ENCODE data around the gene SKOR1. TPM values are rescaled to one million over a fixed set of nuclear protein-coding genes. Genes with fewer than 3 reads are reported as not detected.

SKOR1 gene
- total RNA-seq, 1 donor from 2014 or later = not detected

- H3K36me3 ChIP-seq = no peaks in the 10 kb centered on the region
- peaks cover 3 to 7% of the 10 kb centered on the region in 2 donors for H3K4me1 ChIP-seq
- H3K4me3 ChIP-seq = peak overlapping the region; percentile 55 to 60
- no peak for TF ChIP-seq CTCF (IDR thresholded peaks at IDR 0.05)
- H3K27me3 ChIP-seq = no peaks in the 10 kb centered on the region
- intact Hi-C loops (cut with DNase I) = loop anchor here (1.0 to 10.0 kb wide), 7 partner anchors 22 to 348 kb away; partner anchors contain the start of genes PIAS1 and RNU6-1
- no peaks in the 10 kb centered on the region for H3K9me3 ChIP-seq
- no peak for DNase-seq (ENCODE audit: low spot score in 2 of 2)
- peak overlapping the region; percentile 55 to 57 for H3K27ac ChIP-seq
These were observed 37.6 kb downstream of the SKOR1 start for GRCh38 chr15:67862750-67863441.

- no peaks in the 10 kb centered on the region for H3K36me3 ChIP-seq
- peaks cover 3 to 7% of the 10 kb centered on the region in 2 donors for H3K4me1 ChIP-seq
- H3K27ac ChIP-seq = peak overlapping the region; percentile 55 to 57
- TF ChIP-seq CTCF (IDR thresholded peaks at IDR 0.05) = peak; percentile 91 to 97 (median 96)
- intact Hi-C loops (cut with DNase I) = loop anchor here (1.0 to 10.0 kb wide), 7 partner anchors 21 to 348 kb away; partner anchors contain the start of genes PIAS1 and RNU6-1
- H3K27me3 ChIP-seq = no peaks in the 10 kb centered on the region
- peak in 1 of 2 donors; percentile 85 for DNase-seq (ENCODE audit: low spot score in 2 of 2)
- peak overlapping the region; percentile 55 to 60 for H3K4me3 ChIP-seq
- no peaks in the 10 kb centered on the region for H3K9me3 ChIP-seq
These were observed 38.2 kb downstream of the SKOR1 start for GRCh38 chr15:67863442-67863987.

- H3K9me3 ChIP-seq = no peaks in the 10 kb centered on the region
- intact Hi-C loops (cut with DNase I) = loop anchor here (10.0 kb wide), 1 partner anchor 49 kb away; no protein-coding TSS in a partner anchor
- H3K27ac ChIP-seq = no peak overlapping the region
- H3K36me3 ChIP-seq = no peaks in the 10 kb centered on the region
- DNase-seq (ENCODE audit: low spot score in 2 of 2) = no peak
- no peak for TF ChIP-seq CTCF (IDR thresholded peaks at IDR 0.05)
- H3K27me3 ChIP-seq = no peaks in the 10 kb centered on the region
- peaks cover 3 to 7% of the 10 kb centered on the region in 2 donors for H3K4me1 ChIP-seq
- H3K4me3 ChIP-seq = no peak overlapping the region
These were observed 40.0 kb downstream of the SKOR1 start for GRCh38 chr15:67865331-67865730.

- Histone ChIP-seq H3K36me3 (no peaks in the 10 kb centered on the region), H3K4me1 (peaks cover 3 to 7% of the 10 kb centered on the region in 2 donors), H3K9me3 (no peaks in the 10 kb centered on the region), H3K4me3 (no peak overlapping the region), H3K27ac (no peak overlapping the region), H3K27me3 (no peaks in the 10 kb centered on the region)
- no peak for DNase-seq (ENCODE audit: low spot score in 2 of 2)
- no peak for TF ChIP-seq CTCF (IDR thresholded peaks at IDR 0.05)
- intact Hi-C loops (cut with DNase I) = loop anchor here (10.0 kb wide), 1 partner anchor 49 kb away; no protein-coding TSS in a partner anchor
These were observed 40.5 kb downstream of the SKOR1 start for GRCh38 chr15:67865766-67866165.

GRCh38 chr15:67869701-67870100 is 44.4 kb downstream of the SKOR1 start:
- H3K4me1 ChIP-seq = no peaks in the 10 kb centered on the region
- H3K27me3 ChIP-seq = no peaks in the 10 kb centered on the region
- TF ChIP-seq CTCF (IDR thresholded peaks at IDR 0.05) = no peak
- no peaks in the 10 kb centered on the region for H3K36me3 ChIP-seq
- DNase-seq (ENCODE audit: low spot score in 2 of 2) = no peak
- peaks cover 0 to 4% of the 10 kb centered on the region in 2 donors for H3K9me3 ChIP-seq
- intact Hi-C loops (cut with DNase I) = loop anchor here (10.0 kb wide), 1 partner anchor 45 kb away; no protein-coding TSS in a partner anchor
- H3K4me3 ChIP-seq = no peak overlapping the region
- H3K27ac ChIP-seq = no peak overlapping the region

Measured in ascending aorta (tissue), 2 donors.